UCSD-AML1 (cell line): Measurements from ENCODE around the gene ATXN1.

Experiments used
- DNase-seq: peaks from one replicate; lab custom pipeline; 2025; ENCODE audit not compliant: unreplicated experiment; lab: John Stamatoyannopoulos, UW

Gene ATXN1

GRCh38 chr6:16591396-16592222 is 169.7 kb downstream of the ATXN1 start:
- no peak for DNase-seq

- no peak for DNase-seq
These were observed 175.5 kb downstream of the ATXN1 start for GRCh38 chr6:16585805-16586204.

GRCh38 chr6:16583144-16583762 is 178.0 kb downstream of the ATXN1 start:
- no peak for DNase-seq

- no peak for DNase-seq
These were observed 178.7 kb downstream of the ATXN1 start for GRCh38 chr6:16582446-16583143.

- DNase-seq = no peak
These were observed 182.5 kb downstream of the ATXN1 start for GRCh38 chr6:16578695-16579285.

- no peak for DNase-seq
These were observed 184.6 kb downstream of the ATXN1 start for GRCh38 chr6:16576451-16577368.

- DNase-seq = no peak
These were observed 185.6 kb downstream of the ATXN1 start for GRCh38 chr6:16575655-16576054.

- DNase-seq = no peak
These were observed 188.3 kb downstream of the ATXN1 start for GRCh38 chr6:16572943-16573342.

GRCh38 chr6:16572317-16572716 is 188.9 kb downstream of the ATXN1 start:
- DNase-seq = no peak

GRCh38 chr6:16570946-16571345 is 190.3 kb downstream of the ATXN1 start:
- no peak for DNase-seq

- DNase-seq = no peak
These were observed 191.1 kb downstream of the ATXN1 start for GRCh38 chr6:16570221-16570553.

GRCh38 chr6:16568128-16568527 is 193.1 kb downstream of the ATXN1 start:
- no peak for DNase-seq

GRCh38 chr6:16567071-16567470 is 194.2 kb downstream of the ATXN1 start:
- no peak for DNase-seq

GRCh38 chr6:16564436-16564835 is 196.8 kb downstream of the ATXN1 start:
- DNase-seq = no peak

- no peak for DNase-seq
These were observed 197.5 kb downstream of the ATXN1 start for GRCh38 chr6:16563628-16564240.

- DNase-seq = no peak
These were observed 198.8 kb downstream of the ATXN1 start for GRCh38 chr6:16562498-16562897.

- DNase-seq = no peak
These were observed 202.2 kb downstream of the ATXN1 start for GRCh38 chr6:16559071-16559470.

GRCh38 chr6:16555550-16555949 is 205.7 kb downstream of the ATXN1 start:
- DNase-seq = no peak

- DNase-seq = no peak
These were observed 207.7 kb downstream of the ATXN1 start for GRCh38 chr6:16553531-16553930.

GRCh38 chr6:16551466-16551865 is 209.8 kb downstream of the ATXN1 start:
- DNase-seq = no peak
